ENCODE measurements around the gene ATF7.

- TF ChIP-seq POLR2A (IDR thresholded peaks at IDR 0.05; ENCODE audit: low read depth, low read length) = no peak
- no peak for TF ChIP-seq POLR2AphosphoS5 (IDR thresholded peaks at IDR 0.05; ENCODE audit: low read depth, low read length)
These were observed 38.1 kb downstream of the ATF7 start for GRCh38 chr12:53588123-53588522.
